ENCODE measurements around the gene ZNF423.

Gene ZNF423

DNA sequence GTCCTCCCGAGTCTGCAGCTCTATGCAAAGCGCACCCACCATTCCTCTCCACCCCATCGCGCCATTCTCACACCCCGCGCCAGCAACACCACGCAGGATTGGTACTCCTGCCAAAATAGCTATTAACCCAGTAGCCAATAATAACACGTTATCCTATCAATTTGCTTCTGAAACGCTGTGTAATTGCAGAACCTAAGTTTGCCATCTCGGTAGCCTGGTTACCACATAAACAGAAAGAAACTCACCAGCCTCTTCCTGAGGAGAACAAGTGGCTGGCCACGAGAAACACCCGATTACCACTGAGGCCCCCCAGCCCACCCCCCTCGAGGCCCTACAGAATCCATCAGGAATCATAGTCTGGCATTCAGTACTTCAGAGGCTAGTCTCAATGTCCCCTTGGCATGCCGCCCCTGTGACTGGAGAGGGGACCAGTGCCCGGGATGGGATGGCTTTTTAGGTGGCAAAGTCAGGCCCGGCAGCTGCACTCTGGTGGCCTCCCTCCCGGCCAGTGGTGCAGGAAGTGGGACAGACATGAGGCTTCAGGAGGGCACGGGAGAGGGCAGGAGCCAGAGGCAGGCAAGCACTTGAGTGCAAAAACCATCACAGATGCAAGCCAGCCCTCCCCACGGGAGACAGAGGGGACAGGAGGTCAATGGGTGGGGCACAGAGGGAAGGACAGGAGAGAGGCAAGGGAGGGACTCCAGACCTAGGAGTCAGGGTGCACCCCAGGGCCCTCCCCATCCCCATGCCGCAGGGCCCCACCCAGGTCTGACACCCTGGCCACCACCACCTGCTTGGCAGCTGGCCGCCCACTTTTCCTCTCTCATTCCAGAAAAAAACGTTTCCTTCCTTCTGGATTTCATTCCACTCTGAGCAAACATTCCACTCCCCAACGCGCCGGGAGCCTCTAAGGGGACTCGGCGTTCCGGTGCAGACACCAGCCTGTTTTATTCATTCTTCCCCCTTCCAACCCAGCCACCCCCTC is 192.5 kb downstream of the ZNF423 start:
- DNase-seq (ENCODE audit: low spot score) = no peak

DNA sequence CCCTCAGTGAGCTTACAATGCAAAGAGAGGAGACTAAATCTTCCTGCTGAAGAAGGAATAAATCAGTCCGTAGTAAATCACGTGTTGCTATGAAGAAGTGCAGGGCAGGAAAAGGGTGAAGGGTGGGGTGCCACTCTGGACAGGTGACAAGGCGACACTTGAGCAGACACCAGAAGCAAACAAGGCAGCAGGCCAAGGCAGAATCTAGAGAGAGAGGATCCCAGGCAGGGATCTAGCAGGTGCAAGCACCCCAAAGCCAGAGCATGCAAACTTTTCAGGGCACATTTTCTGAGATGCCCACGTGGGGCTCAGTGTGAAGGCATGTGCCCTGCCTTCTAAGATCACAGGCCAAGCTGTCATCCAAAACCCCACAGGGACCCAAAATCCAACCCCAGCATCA is 193.3 kb downstream of the ZNF423 start:
- DNase-seq (ENCODE audit: low spot score) = no peak

GRCh38 chr16:49661465-49662187 is 194.3 kb downstream of the ZNF423 start:
- no peak for DNase-seq (ENCODE audit: low spot score)

DNA sequence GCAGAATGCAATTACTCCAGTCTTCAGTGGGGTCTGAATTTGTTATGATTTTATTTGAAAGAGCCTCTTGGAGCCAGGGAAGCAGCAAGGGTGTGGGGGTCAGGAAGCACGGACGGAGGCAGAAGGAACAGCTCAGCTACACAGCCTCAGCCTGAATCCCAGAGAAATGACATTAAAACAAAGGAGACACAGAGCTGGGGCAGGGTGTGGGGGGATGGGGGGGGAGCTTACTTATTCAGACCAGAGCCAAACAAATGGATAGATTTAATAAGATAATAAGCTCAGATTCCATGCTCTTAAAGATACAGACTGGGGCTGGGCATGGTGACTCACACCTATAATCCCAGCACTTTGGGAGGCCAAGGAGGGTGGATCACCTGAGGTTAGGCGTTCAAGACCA is 195.3 kb downstream of the ZNF423 start:
- DNase-seq (ENCODE audit: low spot score) = no peak

- no peak for DNase-seq (ENCODE audit: low spot score)
Measured at GRCh38 chr16:49659356-49659755, 196.6 kb downstream of the ZNF423 start.

DNA sequence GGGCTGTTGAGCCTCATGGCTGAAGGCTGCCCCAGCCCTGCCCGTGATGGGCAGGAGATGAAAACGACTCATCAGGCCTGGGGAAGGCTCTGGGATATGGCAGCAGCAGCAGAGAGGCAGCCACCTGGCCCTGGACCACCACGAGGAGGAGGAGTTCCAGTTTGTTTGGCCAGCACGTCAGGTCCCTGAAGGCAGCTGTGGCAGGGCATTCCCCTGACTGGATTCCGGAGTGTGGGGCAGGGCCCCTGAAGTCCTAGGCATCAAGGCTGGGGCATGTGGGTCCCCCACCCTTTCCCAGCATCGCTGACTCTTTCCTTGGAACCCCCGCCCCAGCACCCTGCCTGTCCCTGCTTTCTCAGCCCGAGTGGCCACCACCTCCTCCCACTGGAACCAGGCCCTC is 197.4 kb downstream of the ZNF423 start:
- no peak for DNase-seq (ENCODE audit: low spot score)

GRCh38 chr16:49657736-49658465 is 198.0 kb downstream of the ZNF423 start:
- no peak for DNase-seq (ENCODE audit: low spot score)

GRCh38 chr16:49654425-49654824 is 201.5 kb downstream of the ZNF423 start:
- DNase-seq (ENCODE audit: low spot score) = no peak

- no peak for DNase-seq (ENCODE audit: low spot score)
Measured at GRCh38 chr16:49653577-49653976, 202.3 kb downstream of the ZNF423 start.

GRCh38 chr16:49653173-49653570 is 202.7 kb downstream of the ZNF423 start:
- no peak for DNase-seq (ENCODE audit: low spot score)

DNA sequence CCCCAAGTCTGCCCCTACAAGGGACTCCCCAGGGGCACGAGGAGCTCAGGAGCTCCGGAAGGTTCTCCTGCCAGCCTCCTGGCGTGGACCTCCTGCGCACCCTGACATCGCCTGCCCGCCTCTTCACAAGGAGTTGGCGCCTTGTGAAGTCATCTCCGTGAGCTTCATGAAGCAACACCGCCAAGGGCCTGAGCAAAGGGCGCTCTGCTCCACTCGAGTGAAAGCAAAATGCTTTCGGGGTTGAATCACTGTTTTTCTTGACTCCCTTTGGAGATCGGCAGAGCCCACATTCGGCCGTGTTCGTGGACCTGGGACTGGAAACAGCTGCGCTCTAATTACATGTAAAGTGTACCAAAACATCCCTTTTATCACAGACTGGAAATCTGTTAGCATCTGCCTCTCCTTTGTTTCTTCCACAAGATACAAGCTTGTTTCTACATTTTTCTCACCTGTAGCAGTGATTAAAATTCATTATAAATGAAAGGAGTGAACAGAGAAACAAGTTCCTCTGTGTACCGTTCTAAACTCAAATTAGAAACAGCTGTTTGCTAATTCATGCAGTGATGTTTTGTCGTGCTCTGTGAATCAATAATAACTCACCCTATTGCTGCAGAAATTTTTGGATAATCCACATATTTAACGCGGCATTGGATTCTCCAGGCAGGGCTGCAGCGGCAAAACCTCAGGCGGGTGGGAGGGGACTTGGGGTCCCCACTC is 203.3 kb downstream of the ZNF423 start:
- no peak for DNase-seq (ENCODE audit: low spot score)

GRCh38 chr16:49651996-49652395 is 203.9 kb downstream of the ZNF423 start:
- no peak for DNase-seq (ENCODE audit: low spot score)

DNA sequence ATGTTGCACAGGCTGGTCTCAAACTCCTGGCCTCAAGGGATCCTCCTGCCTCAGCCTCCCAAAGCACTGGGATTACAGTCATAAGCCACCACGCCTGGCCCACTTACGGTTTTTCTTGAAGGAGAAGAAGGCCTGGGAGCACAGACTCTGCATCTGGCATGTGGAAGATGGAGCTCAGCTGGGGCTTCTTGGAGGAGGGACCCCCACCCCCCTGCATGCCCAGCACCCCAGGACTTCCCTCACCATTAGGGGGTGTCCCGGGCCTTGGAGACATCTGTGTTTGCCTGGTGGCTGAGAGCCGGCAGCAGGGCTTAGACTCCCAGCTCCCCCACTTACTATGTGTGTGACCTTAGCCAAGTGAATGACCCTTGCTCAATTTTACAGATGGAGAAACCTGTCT is 204.7 kb downstream of the ZNF423 start:
- no peak for DNase-seq (ENCODE audit: low spot score)

DNA sequence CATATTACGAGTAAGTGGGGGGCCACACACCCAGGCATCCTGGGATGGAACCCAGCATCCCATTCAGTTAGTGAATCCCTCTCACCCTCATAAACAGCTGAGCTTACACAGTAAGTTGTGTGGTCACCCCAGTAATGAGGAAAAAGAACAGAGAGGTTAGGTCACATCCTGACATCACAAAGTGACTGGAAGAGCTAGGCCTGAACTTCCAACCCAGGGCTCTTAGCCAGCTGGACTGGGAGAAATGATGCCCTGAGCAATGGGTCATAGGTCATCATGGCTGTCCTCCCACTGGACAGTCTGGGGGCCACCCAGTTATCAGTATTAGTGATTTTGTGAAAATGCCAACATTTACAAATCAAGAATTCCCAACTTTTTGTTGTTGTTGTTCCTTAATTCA is 205.3 kb downstream of the ZNF423 start:
- no peak for DNase-seq (ENCODE audit: low spot score)

GRCh38 chr16:49649013-49649765 is 206.7 kb downstream of the ZNF423 start:
- DNase-seq (ENCODE audit: low spot score) = no peak

GRCh38 chr16:49647673-49648072 is 208.2 kb downstream of the ZNF423 start:
- DNase-seq (ENCODE audit: low spot score) = no peak

GRCh38 chr16:49645263-49645662 is 210.6 kb downstream of the ZNF423 start:
- no peak for DNase-seq (ENCODE audit: low spot score)

DNA sequence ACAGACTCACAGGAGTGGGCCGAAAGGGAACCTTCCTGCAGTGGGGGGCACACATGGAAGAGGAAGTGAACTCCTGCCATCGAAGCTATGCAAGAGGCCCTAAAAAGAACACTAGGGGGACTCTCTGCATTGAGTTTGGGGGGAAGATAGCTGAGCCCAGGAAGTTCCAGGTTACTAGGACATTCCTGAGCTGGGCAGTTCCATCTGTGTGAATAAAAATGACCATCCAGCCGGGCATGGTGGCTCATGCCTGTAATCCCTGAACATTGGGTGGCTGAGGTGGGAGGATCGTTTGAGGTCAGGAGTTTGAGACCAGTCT is 211.8 kb downstream of the ZNF423 start:
- DNase-seq (ENCODE audit: low spot score) = no peak

DNA sequence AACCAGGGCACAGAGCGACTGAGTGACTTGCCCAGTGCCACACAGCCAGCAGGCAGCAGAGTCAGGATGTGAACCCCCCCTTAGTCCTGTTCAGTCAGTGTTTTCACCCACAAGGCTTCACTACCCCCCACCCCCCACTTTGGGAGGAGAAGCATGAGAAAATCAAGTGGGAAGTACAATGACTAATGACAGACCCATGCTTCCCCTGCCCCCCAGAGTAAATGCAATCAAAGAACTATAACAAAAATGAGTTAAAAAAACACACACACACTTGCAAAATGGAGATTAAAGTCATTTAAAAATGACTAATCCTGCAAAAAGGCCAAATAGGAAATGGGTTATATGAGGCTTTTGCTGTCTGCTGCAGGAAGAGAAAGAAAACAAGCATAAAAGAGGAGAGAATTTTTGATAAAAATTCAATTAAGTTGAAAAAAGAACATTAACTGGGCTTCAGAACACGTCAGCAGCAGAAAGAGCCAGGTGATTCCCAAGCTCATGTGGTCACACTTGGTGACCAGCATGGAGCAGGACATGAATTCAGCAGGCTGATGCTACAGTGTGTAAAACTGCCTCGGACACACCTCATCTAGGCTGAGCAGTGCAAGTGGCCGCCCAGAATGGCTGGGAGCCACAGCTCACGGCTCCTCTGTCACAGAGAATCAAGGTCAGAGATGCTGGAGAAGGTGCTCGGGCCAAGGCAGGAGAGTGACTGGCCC is 212.3 kb downstream of the ZNF423 start:
- no peak for DNase-seq (ENCODE audit: low spot score)

DNA sequence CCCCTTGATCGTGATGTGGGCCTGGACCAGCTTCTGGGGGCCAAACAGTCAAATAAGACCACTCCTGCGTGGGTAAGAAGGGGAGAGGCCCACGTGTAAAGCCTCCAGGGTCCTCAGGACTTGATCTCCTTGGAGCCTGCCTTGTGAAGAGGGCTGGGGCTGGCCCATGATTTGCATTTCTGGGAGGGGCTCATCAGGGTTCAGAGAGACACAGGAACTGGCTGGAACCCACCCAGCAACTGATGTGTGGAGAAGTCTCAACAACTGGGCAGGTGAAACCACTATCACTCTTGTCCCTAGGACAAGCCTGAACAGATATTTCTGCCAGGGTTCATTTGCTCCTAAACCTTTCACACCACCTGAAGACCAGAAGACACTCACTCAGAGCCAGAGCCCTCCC is 214.7 kb downstream of the ZNF423 start:
- no peak for DNase-seq (ENCODE audit: low spot score)

DNA sequence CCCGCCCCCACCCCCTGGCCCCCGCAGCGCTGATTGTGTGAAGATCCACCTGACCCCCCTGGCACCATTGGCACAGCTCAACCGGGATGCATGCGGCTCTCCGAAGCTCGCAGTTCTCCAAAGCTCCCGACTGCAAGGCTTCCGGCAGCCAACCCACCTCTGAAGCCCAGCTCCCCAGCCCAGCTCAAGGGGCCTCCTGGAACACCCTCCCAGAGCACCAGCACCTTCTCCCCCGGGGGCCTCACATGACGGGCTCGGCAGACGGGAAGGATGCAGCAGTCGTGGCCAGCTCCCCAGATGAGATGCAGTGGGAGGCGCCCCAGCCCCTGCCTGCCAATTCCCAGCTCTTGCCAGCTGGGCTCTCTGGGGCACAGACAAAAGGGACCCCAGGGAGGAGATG is 215.3 kb downstream of the ZNF423 start:
- DNase-seq (ENCODE audit: low spot score) = no peak
